GM19438 (cell line): ENCODE measurements around the gene CD109.
"Not testable (repeated sequence)": the region's sequence is repeated elsewhere in the genome, so short reads cannot be mapped to it uniquely, and the experiment has no call there.

Experiments
- ATAC-seq: cut with Tn5 transposase; IDR thresholded peaks from one replicate; pipeline ENCODE4 v1.9.1; 2021; ENCODE audit warnings: low read depth; ENCODE audit not compliant: unreplicated experiment

CD109 gene

DNA sequence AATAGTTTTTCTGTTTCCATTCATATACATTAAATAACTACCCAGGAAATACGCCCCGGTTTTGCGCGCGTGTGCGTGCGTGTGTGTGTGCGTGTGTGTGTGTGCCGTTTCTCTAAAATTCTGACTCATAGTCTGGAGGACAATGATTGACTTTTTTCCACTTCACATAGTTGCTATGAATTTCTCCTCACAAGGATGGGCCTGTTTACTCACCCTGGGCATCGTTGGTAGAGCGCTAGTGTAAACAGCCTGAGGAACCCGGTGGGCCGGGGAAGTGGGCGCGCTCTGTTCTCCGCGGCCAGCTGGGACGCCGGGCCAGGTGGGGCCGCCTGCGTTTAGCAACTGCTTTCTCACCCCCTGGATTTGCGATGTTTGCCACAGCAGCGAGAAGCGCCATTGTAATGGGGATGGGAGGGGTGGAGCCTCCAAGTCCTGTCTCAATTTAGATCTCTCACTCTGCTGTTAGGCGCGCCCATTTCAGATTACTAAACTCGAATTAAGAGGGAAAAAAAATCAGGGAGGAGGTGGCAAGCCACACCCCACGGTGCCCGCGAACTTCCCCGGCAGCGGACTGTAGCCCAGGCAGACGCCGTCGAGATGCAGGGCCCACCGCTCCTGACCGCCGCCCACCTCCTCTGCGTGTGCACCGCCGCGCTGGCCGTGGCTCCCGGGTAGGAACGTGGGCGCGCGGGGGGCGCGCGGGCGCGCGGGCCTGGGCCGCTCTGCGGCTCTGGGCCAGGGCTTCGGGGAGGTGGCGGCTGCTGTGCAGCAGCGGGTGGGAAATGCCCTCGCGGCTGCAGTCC is at the start of gene CD109:
CD109 (plus strand) TSS at position 585 of the 803 bp plus-strand sequence; CDS start at position 598, 13 bp downstream.
- peak; percentile 54 for ATAC-seq

DNA sequence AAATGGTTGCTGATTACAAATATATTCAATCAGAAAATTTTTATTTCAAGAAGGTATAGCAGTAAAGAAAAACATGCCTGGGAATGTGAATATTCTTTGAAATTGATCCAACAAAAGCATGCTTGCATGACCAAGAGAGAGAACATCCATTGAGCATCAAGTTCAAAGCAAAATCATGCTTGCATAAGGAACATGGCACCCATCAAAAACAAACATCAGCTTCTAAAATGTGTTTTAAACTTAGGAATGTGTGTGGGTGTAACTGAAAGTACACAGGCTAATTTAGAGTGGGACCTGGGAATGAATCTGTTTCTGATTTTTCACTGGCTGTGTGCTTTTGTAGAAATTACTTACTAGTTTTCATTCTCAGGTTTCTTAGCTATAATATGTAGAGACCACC is 47.8 kb upstream of the CD109 start:
- no peak for ATAC-seq

DNA sequence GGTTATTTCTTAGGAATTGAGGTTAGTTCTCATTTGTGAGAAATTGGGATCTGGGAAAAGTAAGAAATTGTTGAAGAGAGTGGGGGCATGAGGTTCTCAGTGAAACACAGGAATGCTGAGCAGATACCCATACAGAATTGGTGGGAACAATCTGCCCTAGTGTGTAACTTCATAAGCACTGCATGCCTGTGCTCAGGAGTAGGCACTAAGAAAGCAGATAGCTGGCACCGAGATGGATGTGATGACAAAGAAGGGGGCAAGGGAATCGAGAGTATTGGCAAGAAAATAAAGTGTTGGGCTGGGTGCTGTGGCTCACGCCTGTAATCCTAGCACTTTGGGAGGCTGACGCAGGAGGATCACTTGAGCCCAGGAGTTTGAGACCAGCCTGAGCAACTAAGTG is 46.2 kb upstream of the CD109 start:
- no peak for ATAC-seq

DNA sequence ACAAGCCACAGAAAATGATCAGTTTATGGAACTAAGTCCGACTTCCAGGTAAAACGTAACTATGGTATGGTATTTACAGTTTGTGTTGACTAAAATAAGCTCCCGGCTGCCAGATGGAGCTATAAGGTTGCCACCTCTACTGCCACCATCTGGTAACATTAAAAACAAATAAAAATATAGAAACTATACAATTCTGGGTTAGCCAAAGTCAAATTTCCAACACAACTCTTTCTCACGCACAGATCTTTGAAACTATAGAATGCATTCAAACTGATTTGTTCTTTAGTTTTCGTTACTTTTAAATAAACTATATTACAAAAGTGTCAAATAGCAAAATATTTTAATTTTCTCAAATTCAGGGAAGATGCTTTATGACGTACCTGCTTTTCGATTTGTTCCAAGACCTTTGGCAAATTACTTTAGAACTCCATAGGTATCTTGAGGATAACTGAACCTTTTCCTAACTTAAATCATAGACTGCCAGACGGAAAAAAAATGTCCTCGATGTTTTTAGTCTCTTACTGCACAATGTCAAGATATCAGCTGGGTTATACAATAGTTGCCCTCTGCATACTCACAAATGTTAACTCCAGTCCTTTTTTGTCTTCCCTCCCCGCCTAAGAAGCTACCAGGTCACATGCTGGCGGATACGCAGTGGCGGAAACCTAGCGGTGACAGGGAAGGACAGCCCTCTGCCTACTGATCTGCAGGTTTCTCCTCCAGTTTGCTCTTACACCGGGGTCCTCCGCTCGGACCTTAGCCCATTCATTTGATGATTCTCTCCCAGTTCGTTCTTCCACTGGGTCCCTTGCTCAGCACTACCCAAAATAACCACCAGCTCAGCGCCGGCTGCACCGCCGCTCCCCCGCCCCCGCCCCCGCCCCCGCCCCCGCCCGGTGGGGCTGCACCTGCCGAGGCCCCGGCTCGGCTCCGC is 43.1 kb upstream of the CD109 start:
- peak; percentile 44 for ATAC-seq

DNA sequence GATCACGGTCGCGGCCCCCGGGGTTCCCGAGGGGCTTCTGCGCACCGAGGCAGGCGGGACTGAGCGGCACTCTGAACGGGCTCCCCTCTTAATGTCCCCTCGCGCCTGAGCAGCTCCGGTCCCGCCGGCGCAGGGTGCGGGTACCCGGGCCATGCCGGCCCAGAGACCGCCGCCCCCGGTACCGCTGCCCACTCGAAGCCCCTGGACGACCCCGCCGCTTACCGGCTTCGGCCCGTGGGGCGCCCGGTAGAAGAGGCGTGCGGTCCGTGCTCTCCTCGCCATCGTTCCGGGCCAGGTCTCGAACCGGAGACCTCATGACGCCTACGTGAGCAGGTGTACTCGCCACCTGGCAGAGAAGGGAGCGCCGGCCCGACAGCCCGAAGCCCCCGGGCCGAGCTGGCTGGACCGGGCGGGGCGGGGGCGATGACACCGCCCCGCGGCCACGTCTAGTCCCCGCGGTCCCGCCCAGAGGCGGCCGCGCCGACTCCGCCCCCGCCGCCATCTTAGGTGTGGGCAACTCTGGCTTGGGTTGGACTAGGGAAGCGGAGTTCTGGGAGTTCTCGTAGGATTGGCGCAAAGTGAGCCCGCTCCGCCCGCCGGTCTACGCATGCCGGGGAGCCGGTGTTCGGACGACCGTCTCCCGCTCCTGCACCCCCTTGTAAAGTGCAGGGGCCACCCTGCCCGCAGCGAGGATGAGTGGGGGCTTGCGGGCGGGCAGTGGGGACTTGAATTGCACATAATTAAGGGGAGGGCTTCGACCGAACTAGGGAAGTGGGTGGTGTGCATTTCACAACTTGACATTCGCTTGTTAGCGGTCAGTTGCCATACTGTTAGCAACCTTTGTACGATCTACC is 42.2 kb upstream of the CD109 start, which contains the start of gene SLC17A5:
SLC17A5 (minus strand) TSS at position 422 of the 854 bp plus-strand sequence; CDS start at position 316, 106 bp downstream.
- ATAC-seq: peak; percentile 80

DNA sequence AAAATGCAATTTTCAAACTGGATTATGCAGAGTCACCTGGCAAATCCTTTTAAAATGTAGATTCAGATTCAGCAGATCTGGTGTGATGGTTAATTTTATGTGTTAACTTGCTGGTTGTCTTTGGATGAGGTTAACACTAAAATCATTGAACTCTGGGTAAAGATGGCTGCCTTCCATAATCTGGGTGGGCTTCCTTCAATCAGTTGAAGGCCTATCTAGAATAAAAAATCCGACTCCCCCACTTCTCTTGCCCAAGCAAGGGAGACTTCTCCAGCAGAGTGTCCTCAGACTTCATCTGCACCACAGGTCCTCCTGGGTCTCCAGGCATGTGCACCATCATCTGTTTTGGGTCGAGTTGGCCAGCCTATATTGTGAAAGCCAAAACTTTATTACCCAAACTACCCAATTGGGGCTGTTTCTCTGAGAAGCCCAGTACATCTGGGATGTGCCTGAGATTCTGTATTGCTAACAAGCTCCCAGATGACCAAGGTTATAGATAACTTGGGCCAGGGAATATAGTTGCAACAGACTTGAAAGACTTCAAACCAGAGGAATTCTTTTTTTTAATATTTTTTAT is 40.6 kb upstream of the CD109 start:
- no peak for ATAC-seq

DNA sequence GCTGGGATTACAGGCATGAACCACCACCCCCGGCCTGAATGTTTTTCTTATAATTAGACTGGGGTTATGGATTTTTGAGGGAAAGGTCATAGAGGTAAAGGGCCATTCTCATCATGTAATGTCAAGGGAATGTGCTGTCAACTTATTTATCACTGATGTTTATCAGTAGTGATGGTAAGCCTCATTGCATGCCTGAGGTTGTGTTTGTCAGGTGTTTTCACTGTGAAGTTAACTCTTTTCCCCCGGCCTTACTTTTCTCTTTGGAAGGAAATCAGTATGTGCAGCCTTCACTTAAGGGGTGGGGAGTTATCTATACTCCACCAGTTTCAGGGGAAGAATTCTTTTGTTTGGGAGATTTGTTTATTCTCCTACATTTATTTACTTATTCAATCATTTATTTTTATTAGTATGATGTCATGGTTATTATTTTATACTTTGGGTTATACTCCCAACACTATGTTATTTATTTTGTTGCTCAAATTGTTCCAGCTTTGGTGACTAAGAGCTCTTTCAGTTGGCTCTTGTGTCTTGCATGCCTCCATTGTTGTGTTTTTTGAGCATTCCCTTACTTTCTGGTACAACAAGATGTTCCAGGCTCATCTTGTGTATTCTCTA is 39.4 kb upstream of the CD109 start:
- ATAC-seq: no peak

DNA sequence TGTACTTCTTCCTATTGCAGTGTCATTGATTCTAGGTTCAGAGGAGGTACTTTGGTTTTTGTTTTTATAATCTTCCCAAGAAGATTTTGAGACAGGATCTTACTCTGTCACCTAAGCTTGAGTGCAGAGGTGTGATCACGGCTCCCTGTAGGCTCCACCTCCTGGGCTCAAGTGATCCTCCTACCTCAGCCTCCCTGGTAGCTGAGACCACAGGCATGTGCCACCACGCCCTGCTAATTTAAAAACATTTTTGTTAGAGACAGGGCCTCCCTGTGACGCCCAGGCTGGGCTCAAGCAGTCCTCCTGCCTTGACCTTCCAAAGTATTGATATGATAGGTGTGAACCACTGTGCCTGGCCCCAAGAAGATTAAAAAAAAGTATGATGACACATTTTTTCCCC is 38.8 kb upstream of the CD109 start:
- ATAC-seq: no peak

DNA sequence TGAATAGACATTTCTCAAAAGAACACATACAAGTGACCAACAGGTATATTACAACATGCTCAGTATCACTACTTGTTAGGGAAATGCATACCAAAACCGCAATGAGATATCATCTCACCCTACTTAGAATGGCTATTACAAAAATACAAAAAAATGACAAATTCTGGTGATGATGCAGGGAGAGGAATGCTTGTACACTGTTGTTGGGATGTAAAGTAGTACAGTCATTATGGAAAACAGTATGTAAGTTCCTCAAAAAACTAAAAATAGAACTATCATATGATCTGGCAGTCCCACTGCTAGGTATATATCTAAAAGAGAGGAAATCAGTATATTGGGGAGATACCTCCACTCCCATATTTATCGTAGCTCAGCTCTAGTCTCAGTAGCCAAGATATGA is 31.3 kb upstream of the CD109 start:
- no peak for ATAC-seq

DNA sequence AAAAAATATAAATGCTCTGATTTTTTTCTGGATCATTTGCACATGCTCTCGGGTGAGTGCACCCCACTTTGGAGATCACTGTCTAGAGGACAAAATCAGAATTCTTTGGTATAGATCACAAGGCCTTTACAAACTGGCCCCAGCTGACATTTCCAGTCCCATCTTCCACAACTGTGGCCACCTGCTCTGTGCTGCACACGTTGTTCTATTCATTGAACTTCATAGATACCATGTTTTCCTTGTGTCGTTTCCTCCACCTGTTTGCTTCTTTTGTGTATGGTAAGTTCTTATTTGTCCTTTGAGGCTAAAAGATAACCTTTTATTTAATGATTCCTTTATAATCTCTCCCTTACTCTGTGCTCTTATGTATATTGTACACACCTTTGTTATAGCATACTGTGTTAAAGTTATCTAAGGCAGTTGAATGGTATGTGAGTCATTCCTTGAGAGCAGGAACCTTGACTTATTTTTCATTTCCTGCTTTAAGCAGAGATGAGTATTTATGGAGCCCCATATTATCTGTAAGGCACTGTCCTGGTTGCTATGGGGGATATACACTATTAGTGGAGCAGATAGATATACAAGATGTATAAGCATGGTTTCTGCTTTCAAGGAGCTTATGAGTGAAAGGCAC is 30.2 kb upstream of the CD109 start:
- no peak for ATAC-seq

DNA sequence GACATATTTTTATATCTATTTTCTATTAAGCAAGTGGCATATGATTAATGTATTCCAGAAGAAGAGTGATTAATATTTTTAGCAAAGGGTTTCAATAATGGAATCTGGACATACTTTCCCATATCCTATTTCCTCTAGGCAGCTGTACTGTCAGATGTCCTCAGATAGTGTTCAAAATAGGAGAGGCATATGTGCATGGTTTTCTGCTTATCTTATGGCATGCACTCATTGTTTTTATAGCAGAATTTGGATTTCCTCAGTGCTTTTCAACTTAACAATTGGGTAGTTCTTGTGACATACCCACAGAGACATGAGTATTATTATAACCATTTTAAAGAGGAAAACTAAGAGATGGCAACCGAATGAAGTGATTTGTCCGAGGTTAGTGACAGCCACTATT is 29.6 kb upstream of the CD109 start:
- no peak for ATAC-seq

DNA sequence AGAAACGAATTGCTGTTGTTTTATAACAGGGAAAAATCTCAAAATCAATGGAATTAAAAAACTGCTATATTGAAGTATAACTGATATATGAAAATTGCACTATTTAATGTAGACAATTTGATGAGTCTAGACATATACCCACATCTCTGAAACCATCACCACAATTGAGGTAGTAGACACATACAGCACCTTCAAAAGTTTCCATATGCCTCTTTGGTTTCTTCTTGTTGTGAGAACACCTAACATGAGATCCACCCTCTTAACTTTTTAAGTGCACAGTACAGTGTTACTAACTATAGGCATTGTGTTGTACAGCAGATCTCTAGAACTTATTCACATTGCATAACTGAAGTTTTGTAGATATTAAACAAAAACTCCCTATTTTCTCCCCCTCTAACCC is 28.2 kb upstream of the CD109 start:
- ATAC-seq: no peak

DNA sequence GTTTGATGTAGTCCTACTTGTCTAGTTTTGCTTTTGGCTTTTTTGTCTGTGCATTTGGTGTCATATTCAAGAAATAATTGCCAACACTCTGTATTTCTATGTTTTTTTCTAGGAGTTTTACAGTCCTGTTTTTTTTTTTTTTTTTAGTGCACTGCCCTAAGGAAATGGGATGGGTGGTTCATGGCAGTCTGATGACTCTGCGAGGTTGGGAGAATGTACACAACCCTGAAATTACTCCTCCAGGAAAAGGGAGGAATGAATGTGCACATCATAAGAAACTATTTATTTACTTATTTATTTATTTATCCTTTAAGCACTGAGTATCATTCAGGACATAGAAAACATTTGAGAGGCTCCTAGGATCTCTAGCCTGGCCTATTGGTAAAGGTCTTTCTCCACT is 27.0 kb upstream of the CD109 start:
- ATAC-seq: no peak

DNA sequence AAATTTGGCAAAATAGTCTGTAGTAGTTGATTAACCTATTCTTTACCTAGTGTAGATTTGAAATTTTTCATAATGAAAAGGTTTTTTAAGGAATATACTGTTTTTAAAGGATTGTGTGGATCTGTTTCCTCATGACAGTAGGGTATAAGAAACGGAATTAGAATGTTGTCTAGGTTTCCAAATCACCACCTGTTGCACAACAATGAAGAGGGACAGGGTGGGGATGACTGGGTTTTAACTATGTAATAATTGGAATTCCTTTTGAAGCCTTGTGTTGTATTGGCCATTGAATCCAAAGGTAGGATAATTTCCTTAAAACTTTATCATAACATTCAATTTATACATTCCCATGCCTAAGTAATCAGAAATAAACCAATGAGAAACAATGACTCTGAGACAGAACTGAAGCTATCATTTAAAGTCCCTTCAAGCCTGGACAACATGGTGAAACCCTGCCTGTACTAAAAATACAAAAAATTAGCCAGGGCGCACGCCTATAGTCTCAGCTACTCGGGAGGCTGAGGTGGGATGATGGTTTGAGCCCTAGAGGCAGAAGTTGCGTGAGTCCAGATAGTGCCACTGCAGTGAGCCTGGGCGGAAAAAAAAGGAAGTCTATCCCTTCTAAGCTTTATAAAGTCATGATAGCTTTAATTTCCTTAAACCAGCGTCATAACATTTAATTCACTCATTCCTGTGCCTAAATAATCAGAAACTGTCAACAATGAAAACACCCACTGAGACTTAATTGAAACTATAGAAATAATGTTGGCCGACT is 23.9 kb upstream of the CD109 start:
- ATAC-seq: no peak

DNA sequence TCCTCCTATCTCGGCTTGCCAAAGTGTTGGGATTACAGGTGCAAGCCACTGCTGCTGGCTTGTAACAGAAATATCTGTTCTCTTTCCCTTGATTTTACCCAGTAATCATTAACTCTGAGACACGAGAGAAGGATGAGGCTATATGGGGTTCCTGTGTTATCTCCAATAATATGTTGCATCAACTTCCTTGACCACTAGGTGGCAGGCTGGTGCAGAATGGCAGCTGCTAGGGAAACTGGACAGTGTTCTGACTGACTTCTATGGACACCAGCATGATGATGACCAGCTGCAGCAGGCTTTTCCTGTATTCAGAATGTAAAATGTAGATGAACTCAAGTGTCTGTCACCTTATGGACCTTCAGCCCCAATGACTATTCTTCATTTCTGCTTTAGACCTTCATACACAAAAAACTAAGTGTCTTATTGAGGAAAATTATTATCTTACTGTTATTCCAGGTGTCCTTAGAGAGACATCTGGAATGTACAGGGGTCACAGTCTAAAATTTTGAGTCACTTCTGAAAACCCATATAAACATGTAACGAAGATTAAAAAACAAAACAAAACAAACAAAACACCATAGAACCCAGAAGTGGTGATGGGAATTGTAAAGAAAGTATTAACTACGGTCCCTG is 20.4 kb upstream of the CD109 start:
- peak; percentile 97 for ATAC-seq

DNA sequence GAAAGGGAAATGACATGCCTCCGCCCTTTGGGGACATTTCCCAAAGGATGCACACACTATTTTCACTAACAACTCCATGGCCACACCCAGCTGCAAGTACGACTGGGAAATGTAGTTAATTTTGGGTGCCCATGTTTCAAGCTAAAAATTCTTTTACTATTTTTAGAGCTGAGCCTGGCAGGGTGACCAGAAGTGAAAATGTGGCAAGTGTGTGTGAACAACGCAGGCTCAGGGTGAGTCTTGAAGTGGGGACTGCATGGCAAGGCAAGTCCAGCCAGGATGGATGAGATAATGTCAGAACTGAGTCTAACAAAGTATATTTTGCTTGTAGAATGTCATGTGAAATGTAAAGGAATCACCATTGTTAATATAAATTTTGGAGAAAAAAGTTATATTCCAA is 17.0 kb upstream of the CD109 start:
- ATAC-seq: no peak

DNA sequence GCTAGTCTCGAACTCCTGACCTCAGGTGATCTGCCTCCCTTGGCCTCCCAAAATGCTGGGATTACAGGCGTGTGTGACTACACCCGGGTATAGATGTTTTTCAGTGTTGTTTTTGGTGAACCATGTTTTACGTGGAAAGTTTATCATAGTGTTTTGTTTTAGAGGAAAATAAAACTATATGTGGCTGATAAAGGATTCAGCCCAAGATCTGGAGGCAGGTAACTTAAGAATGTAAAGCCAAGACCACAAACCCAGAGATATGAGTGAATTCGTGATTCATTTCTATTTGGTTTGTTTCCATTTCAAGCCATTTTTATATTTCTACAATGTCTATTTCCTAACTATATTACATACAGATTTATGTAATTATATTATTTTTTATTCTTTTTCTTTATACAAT is 16.2 kb upstream of the CD109 start:
- ATAC-seq: not testable (repeated sequence)

DNA sequence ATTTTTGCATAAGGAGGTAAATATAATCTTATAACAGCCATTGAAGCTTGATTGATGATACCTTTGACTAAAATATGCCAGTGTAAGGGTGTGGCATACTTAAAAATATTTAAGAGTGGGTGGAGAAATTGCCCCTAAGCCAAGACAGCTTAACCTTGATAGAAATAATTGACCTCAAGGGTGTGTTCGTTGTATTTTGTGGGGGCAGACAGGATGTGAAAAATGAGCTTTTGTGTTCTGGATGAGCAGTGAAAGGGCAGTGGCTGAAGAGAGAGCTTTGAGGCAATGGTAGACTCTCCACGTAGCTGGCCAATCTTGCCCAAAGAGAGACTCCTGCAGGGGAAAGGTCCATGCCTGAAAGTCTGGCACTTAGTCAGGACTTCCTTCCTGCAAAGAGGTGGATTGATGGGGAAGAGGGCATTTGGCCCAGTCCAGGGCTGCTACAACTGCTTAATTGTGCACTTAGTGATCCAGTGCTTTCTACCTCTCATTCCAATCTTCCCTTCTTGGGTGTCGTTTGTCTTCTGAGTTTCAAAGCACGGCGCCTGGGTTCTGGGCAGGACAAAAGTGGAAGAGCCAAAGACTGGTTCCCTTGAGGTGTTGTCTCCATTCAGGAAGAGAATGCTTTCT is 15.6 kb upstream of the CD109 start:
- ATAC-seq: no peak
